Cardiac muscle cell (in vitro differentiated cells and primary cell): ENCODE data around the gene PDCL2. TPM values are rescaled to one million over a fixed set of nuclear protein-coding genes. Genes with fewer than 3 reads are reported as not detected.
"Not testable (repeated sequence)": the region's sequence is repeated elsewhere in the genome, so short reads cannot be mapped to it uniquely, and the experiment has no call there.

Source experiments
- DNase-seq, 2 donors: peaks; one replicate each; pipeline versions ENCODE4 v3.0.0 to v3.0.0-alpha.2; 2010 to 2017; ENCODE audit warnings: low read depth in 1 of 2, low spot score in 1 of 2
- H3K27ac ChIP-seq: fragments of 200-600 bp; sonication (generic); 2 replicates; pipeline ENCODE4 v1.5.1; 2016
- H3K27me3 ChIP-seq: fragments of 200-600 bp; sonication (generic); 2 replicates; pipeline ENCODE4 v1.6.0; 2016; ENCODE audit warnings: control low read depth
- H3K36me3 ChIP-seq: fragments of 200-600 bp; sonication (generic); 2 replicates; pipeline ENCODE4 v1.5.1; 2016; ENCODE audit warnings: control low read depth
- H3K4me1 ChIP-seq: fragments of 200-600 bp; sonication (generic); 2 replicates; pipeline ENCODE4 v1.8.1; 2017; ENCODE audit warnings: low read depth, mild to moderate bottlenecking, mixed run types
- H3K4me3 ChIP-seq: fragments of 200-600 bp; sonication (generic); 2 replicates; pipeline ENCODE4 v1.5.1; 2016; ENCODE audit warnings: mild to moderate bottlenecking
- H3K9me3 ChIP-seq: fragments of 200-600 bp; sonication (generic); 2 replicates; pipeline ENCODE4 v1.5.1; 2017; ENCODE audit warnings: low read depth, mild to moderate bottlenecking, control low read depth
- polyA plus RNA-seq: library from polyadenylated mRNA; unstranded; fragments of >200 nt; fragmentation: Nextera tagmentation; extraction: Ambion mirVana; gene quantifications from 2 replicates; pipeline ENCODE4 v1.2.1, GENCODE V29; 2016
- total RNA-seq: library from RNA; depleted of rRNA; stranded (reverse); fragments of >200 nt; gene quantifications from 2 replicates; pipeline ENCODE4 v1.2.3, GENCODE V29; 2016
- TF ChIP-seq, protein P1 (sequence below): IDR thresholded peaks from 2 replicates; pipeline ENCODE4 v1.5.1; 2012; ENCODE audit warnings: low read depth, mild to moderate bottlenecking, low read length

The PDCL2 gene
- total and polyA plus RNA-seq, 2 experiments from 2014 or later, result not detected

- DNase-seq, result no peak
- Histone ChIP-seq H3K4me1 (no peaks in the 10 kb centered on the region), H3K36me3 (no peaks in the 10 kb centered on the region), H3K27me3 (no peaks in the 10 kb centered on the region), H3K9me3 (no peaks in the 10 kb centered on the region), H3K27ac (no peak overlapping the region), H3K4me3 (no peak overlapping the region)
- TF ChIP-seq, protein P1, sequence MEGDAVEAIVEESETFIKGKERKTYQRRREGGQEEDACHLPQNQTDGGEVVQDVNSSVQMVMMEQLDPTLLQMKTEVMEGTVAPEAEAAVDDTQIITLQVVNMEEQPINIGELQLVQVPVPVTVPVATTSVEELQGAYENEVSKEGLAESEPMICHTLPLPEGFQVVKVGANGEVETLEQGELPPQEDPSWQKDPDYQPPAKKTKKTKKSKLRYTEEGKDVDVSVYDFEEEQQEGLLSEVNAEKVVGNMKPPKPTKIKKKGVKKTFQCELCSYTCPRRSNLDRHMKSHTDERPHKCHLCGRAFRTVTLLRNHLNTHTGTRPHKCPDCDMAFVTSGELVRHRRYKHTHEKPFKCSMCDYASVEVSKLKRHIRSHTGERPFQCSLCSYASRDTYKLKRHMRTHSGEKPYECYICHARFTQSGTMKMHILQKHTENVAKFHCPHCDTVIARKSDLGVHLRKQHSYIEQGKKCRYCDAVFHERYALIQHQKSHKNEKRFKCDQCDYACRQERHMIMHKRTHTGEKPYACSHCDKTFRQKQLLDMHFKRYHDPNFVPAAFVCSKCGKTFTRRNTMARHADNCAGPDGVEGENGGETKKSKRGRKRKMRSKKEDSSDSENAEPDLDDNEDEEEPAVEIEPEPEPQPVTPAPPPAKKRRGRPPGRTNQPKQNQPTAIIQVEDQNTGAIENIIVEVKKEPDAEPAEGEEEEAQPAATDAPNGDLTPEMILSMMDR, result no peak
These were observed 30.2 kb downstream of the PDCL2 start for GRCh38 chr4:55561889-55562288.

DNA sequence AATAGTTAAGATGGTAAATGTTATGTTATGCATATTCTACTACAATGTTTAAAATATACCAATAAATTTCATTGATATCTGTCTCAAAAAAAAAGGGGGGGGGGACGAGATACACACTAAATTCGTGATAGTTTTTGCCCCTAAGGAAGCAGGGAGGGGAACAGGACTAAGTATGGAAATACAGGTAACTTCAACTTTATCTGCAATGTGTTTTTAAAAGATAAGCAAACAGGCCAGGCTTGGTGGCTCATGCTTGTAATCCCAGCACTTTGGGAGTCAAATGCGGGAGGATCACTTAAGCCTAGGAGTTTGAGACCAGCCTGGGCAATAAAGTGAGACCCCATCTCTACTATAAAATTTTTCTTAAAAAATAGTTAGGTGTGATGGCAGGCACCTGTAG, 31.9 kb downstream of the PDCL2 start:
- DNase-seq, result no peak

GRCh38 chr4:55554453-55555030, 37.5 kb downstream of the PDCL2 start:
- H3K4me3 ChIP-seq, result no peak overlapping the region
- no peak overlapping the region for H3K27ac ChIP-seq
- TF ChIP-seq, protein P1, result peak; percentile 49
- H3K4me1 ChIP-seq, result no peaks in the 10 kb centered on the region
- H3K27me3 ChIP-seq, result no peaks in the 10 kb centered on the region
- no peaks in the 10 kb centered on the region for H3K9me3 ChIP-seq
- peak; percentile 14 to 71 for DNase-seq
- H3K36me3 ChIP-seq, result no peaks in the 10 kb centered on the region

More for the DNA sequence above, 31.9 kb downstream of the PDCL2 start:
- no peaks in the 10 kb centered on the region for H3K9me3 ChIP-seq
- no peaks in the 10 kb centered on the region for H3K27me3 ChIP-seq
- H3K36me3 ChIP-seq, result no peaks in the 10 kb centered on the region
- H3K4me3 ChIP-seq, result no peak overlapping the region
- H3K4me1 ChIP-seq, result no peaks in the 10 kb centered on the region
- TF ChIP-seq, protein P1, result no peak
- no peak overlapping the region for H3K27ac ChIP-seq

GRCh38 chr4:55553441-55554201, 38.4 kb downstream of the PDCL2 start:
- peak in 1 of 2 donors; percentile 67 for DNase-seq
- Histone ChIP-seq H3K9me3 (no peaks in the 10 kb centered on the region), H3K36me3 (no peaks in the 10 kb centered on the region), H3K4me1 (no peaks in the 10 kb centered on the region), H3K27me3 (no peaks in the 10 kb centered on the region), H3K27ac (no peak overlapping the region), H3K4me3 (no peak overlapping the region)
- TF ChIP-seq, protein P1, result no peak

DNA sequence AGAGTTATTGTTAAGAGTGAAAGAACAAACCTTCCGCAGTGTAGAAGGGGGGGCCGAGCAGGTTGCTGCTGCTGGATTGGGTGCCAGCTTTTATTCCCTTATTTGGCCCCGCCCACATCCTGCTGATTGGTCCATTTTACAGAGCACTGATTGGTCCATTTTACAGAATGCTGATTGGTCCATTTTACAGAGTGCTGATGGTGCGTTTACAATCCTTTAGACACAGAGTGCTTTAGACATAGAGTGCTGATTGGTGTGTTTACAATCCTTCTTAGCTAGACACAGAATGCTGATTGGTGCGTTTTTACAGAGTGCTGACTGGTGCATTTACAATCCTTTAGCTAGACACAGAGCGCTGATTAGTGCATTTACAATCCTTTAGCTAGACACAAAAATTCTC, 40.1 kb downstream of the PDCL2 start:
- H3K9me3 ChIP-seq, H3K27me3 ChIP-seq, H3K27ac ChIP-seq, H3K4me3 ChIP-seq, H3K36me3 ChIP-seq, H3K4me1 ChIP-seq, DNase-seq: not testable (repeated sequence)

DNA sequence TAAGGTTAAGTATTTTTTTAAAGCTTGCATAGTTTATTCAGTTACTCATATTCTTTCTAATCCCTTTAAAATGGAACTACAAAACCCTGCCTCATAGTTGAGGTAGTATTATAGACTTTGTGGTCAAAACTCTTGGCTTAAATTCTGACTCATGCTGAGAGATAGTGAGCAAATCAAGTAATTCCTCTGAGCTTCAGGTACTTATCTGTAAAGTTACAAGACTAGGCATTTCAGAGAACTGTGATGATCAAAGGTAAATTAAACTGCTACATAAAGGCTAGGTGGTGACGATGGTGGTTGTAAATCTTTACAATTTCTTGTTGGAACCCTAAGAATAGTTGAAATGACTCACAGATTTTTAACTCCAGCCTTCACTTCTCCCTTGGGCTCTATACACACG, 42.2 kb downstream of the PDCL2 start:
- Histone ChIP-seq H3K4me3 (no peak overlapping the region), H3K9me3 (no peaks in the 10 kb centered on the region), H3K4me1 (peaks cover 5% of the 10 kb centered on the region), H3K27ac (no peak overlapping the region), H3K36me3 (no peaks in the 10 kb centered on the region), H3K27me3 (no peaks in the 10 kb centered on the region)
- TF ChIP-seq, protein P1, result no peak
- DNase-seq, result peak in 1 of 2 donors; percentile 20
